Hepatocyte (in vitro differentiated cells): ENCODE measurements around the gene PWWP2B. TPM values are rescaled to one million over a fixed set of nuclear protein-coding genes. Genes with fewer than 3 reads are reported as not detected.

Experiments used
- DNase-seq: peaks from one replicate; pipeline ENCODE4 v3.0.0-alpha.2; 2016; ENCODE audit warnings: low spot score
- H2AFZ ChIP-seq: fragments of 200-600 bp; sonication (generic); 2 replicates; pipeline ENCODE4 v1.6.0; 2016; ENCODE audit warnings: antibody characterized with exemption, mild to moderate bottlenecking
- H3K27ac ChIP-seq: fragments of 200-600 bp; sonication (generic); 2 replicates; pipeline ENCODE4 v1.5.1; 2016; ENCODE audit warnings: mild to moderate bottlenecking
- H3K27me3 ChIP-seq: fragments of 200-600 bp; sonication (generic); 2 replicates; pipeline ENCODE4 v1.6.1; 2016
- H3K36me3 ChIP-seq: fragments of 200-600 bp; sonication (generic); replicated peaks from 2 replicates; pipeline ENCODE4 v1.5.1; 2016; ENCODE audit warnings: low read depth; ENCODE audit not compliant: insufficient read depth
- H3K4me1 ChIP-seq: fragments of 200-600 bp; sonication (generic); 2 replicates; pipeline ENCODE4 v1.5.1; 2016; ENCODE audit warnings: mild to moderate bottlenecking, moderate library complexity; ENCODE audit not compliant: insufficient read depth
- H3K4me2 ChIP-seq: fragments of 200-600 bp; sonication (generic); 2 replicates; pipeline ENCODE4 v1.6.0; 2016
- H3K4me3 ChIP-seq: fragments of 200-600 bp; sonication (generic); 2 replicates; pipeline ENCODE4 v1.5.1; 2016; ENCODE audit warnings: mild to moderate bottlenecking
- H3K79me2 ChIP-seq: fragments of 200-600 bp; sonication (generic); 2 replicates; pipeline ENCODE4 v1.6.0; 2017; ENCODE audit warnings: mild to moderate bottlenecking
- H3K9me2 ChIP-seq: fragments of 200-600 bp; sonication (generic); replicated peaks from 2 replicates; pipeline ENCODE4 v1.6.0; 2017; ENCODE audit warnings: mild to moderate bottlenecking; ENCODE audit not compliant: insufficient read depth
- H3K9me3 ChIP-seq: fragments of 200-600 bp; sonication (generic); 2 replicates; pipeline ENCODE4 v1.5.1; 2016; ENCODE audit warnings: low read depth, mild to moderate bottlenecking
- H4K20me1 ChIP-seq: fragments of 200-600 bp; sonication (generic); 2 replicates; pipeline ENCODE4 v1.6.0; 2016; ENCODE audit warnings: mild to moderate bottlenecking; ENCODE audit not compliant: insufficient read depth, poor library complexity, severe bottlenecking
- EZH2 ChIP-seq: fragments of 200-600 bp; sonication (generic); IDR thresholded peaks from 2 replicates; pipeline ENCODE4 v1.6.1; 2016; ENCODE audit warnings: antibody characterized with exemption, mild to moderate bottlenecking, borderline replicate concordance
- EZH2phosphoT487 ChIP-seq: fragments of 200-600 bp; sonication (generic); IDR thresholded peaks from one replicate; pipeline ENCODE4 v1.6.1; 2018; ENCODE audit warnings: antibody characterized with exemption, mild to moderate bottlenecking, low read depth, moderate library complexity; ENCODE audit not compliant: unreplicated experiment, severe bottlenecking
- WGBS: methylation state at CpG from one replicate; pipeline ENCODE4 v1.1.6; 2016; ENCODE audit warnings: low lambda C conversion rate; ENCODE audit errors: missing lambda C conversion rate; 5-methylcytosine and 5-hydroxymethylcytosine counted together
- polyA plus RNA-seq: library from polyadenylated mRNA; unstranded; fragments of >200 nt; fragmentation: Nextera tagmentation; extraction: Ambion mirVana; gene quantifications from 2 replicates; pipeline ENCODE4 v1.2.1, GENCODE V29; 2016
- total RNA-seq: library from RNA; depleted of rRNA; stranded (reverse); fragments of >200 nt; gene quantifications from 2 replicates; pipeline ENCODE4 v1.2.3, GENCODE V29; 2014
- TF ChIP-seq, protein P1 (sequence below): fragments of 200-600 bp; sonication (generic); IDR thresholded peaks from 2 replicates; pipeline ENCODE4 v1.5.1; 2016; ENCODE audit warnings: antibody characterized with exemption, mild to moderate bottlenecking; ENCODE audit not compliant: poor library complexity

PWWP2B gene
- total and polyA plus RNA-seq, 2 experiments from 2014 or later: 10.7 to 18.0 TPM

DNA sequence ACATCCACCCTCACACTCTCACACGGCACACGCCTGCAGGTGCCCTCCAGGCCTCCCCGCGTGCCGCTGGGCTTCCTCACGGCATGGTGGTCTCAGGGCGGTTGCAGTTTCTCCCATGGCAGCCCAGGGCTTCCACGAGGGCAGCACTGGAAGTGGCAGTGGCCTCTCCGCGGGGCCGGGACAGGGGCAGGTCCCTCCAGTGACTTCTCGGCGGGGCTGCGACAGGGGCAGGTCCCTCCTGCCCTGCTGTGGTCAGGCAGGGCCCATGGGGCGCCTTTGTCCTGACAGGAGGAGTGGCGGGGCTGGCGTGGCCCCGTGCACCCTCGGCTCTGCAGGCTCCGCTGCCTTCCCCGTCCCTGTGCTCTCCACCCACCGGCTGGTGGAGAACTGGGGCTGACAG, 19.0 kb downstream of the PWWP2B start:
- WGBS: 93% methylated on average over 22 of the region's 22 CpGs
- Histone ChIP-seq H3K27ac (no peak overlapping the region), H3K4me1 (peaks cover 75% of the 10 kb centered on the region), H3K4me3 (no peak overlapping the region), H3K36me3 (no peaks in the 10 kb centered on the region), H3K27me3 (no peaks in the 10 kb centered on the region), H3K79me2 (peaks cover 68% of the 10 kb centered on the region), H4K20me1 (no peaks in the 10 kb centered on the region), H3K4me2 (no peak overlapping the region), H3K9me2 (no peaks in the 10 kb centered on the region), H3K9me3 (no peaks in the 10 kb centered on the region), H2AFZ (no peak overlapping the region)
- TF ChIP-seq, protein P1, sequence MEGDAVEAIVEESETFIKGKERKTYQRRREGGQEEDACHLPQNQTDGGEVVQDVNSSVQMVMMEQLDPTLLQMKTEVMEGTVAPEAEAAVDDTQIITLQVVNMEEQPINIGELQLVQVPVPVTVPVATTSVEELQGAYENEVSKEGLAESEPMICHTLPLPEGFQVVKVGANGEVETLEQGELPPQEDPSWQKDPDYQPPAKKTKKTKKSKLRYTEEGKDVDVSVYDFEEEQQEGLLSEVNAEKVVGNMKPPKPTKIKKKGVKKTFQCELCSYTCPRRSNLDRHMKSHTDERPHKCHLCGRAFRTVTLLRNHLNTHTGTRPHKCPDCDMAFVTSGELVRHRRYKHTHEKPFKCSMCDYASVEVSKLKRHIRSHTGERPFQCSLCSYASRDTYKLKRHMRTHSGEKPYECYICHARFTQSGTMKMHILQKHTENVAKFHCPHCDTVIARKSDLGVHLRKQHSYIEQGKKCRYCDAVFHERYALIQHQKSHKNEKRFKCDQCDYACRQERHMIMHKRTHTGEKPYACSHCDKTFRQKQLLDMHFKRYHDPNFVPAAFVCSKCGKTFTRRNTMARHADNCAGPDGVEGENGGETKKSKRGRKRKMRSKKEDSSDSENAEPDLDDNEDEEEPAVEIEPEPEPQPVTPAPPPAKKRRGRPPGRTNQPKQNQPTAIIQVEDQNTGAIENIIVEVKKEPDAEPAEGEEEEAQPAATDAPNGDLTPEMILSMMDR: no peak
- TF ChIP-seq EZH2 (no peak), EZH2phosphoT487 (no peak)
- no peak for DNase-seq

DNA sequence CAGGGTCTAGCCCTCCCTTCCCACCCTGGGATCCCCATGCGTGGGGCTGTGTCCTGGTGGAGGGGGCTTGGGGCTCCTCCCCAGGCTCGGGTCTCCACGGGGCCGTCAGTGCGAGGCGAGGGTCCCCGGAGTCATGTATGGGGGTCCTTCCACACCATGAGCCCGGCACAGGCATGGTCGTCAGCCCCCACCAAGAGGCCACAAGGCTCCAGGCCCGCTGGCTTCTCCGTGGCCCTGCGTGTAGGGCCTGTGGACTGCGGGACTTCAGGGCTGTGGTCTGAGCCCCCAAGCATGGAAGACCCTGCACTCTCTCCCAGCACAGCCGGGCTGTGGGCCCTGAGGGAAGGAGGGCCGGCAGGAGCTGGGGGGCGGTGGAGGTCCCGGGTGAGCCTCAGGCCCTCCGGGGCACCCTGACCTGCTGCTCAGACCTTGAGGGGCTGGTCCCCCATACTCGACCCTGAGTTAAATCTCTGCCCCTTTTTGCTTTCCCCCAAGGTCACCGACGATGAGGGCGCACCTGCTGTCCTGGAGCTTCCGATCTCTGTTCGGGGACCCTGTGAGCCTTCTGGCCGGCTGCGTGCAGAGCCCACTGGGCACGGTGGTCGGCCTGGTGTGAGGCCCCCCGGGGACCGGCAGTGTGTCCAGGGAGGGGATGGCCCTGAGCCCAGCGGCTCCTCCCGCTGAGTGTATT, 19.7 kb downstream of the PWWP2B start:
- TF ChIP-seq EZH2phosphoT487: no peak
- TF ChIP-seq, protein P1: no peak
- TF ChIP-seq EZH2: no peak
- Histone ChIP-seq H3K79me2 (peaks cover 65% of the 10 kb centered on the region), H3K4me2 (no peak overlapping the region), H3K4me3 (no peak overlapping the region), H3K27ac (no peak overlapping the region), H3K4me1 (peaks cover 75% of the 10 kb centered on the region), H3K9me3 (no peaks in the 10 kb centered on the region), H3K27me3 (no peaks in the 10 kb centered on the region), H3K36me3 (no peaks in the 10 kb centered on the region), H2AFZ (no peak overlapping the region), H4K20me1 (no peaks in the 10 kb centered on the region), H3K9me2 (no peaks in the 10 kb centered on the region)
- WGBS: 98% methylated on average over 29 of the region's 32 CpGs
- DNase-seq: no peak

DNA sequence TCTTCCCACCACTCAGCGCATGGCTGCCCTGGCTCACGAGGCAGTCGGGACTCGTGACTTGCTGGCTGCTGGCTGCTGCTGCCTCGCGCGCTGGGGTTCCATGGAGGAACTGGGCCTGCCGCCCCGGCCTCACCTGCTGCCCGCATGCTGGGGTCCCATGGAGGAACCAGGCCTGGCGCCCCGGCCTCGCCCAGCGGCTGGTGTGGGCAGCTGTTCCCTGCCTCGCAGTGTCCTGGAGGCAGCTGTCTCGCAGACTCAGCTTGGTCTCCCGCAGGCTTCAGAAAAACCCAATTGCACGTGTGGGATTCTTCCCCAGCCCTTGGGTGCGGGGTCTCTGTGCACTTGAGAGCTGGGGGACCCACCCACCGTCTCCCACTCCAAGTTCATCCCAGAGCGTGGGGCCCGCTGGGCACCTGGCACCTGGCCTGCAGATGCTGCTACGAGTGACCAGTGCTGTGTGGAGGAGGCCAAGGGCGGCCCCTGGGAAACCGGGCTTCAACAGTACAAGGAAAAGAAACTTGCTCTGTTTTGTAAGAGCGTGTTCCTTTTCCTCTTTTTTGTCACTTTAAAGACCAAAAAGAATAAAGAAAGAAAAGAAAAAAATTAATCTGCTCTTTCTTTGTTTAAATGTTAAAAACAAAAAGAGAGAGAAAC, 20.4 kb downstream of the PWWP2B start:
- peaks cover 75% of the 10 kb centered on the region for H3K4me1 ChIP-seq
- WGBS: 94% methylated on average over 25 of the region's 26 CpGs

More for the DNA sequence above, 20.4 kb downstream of the PWWP2B start:
- Histone ChIP-seq H3K27ac (peak overlapping the region; percentile 99), H3K27me3 (no peaks in the 10 kb centered on the region), H2AFZ (no peak overlapping the region), H3K79me2 (peaks cover 65% of the 10 kb centered on the region), H3K9me3 (no peaks in the 10 kb centered on the region), H4K20me1 (no peaks in the 10 kb centered on the region), H3K4me3 (no peak overlapping the region), H3K9me2 (no peaks in the 10 kb centered on the region), H3K36me3 (no peaks in the 10 kb centered on the region), H3K4me2 (peak overlapping the region; percentile 43)
- no peak for DNase-seq
- TF ChIP-seq EZH2phosphoT487: no peak
- TF ChIP-seq, protein P1: no peak
- no peak for TF ChIP-seq EZH2
